ENCODE measurements around the gene CBLL1.
A peak's percentile ranks its signal among the peaks of the same experiment; 100 is the strongest.

CBLL1 gene

DNA sequence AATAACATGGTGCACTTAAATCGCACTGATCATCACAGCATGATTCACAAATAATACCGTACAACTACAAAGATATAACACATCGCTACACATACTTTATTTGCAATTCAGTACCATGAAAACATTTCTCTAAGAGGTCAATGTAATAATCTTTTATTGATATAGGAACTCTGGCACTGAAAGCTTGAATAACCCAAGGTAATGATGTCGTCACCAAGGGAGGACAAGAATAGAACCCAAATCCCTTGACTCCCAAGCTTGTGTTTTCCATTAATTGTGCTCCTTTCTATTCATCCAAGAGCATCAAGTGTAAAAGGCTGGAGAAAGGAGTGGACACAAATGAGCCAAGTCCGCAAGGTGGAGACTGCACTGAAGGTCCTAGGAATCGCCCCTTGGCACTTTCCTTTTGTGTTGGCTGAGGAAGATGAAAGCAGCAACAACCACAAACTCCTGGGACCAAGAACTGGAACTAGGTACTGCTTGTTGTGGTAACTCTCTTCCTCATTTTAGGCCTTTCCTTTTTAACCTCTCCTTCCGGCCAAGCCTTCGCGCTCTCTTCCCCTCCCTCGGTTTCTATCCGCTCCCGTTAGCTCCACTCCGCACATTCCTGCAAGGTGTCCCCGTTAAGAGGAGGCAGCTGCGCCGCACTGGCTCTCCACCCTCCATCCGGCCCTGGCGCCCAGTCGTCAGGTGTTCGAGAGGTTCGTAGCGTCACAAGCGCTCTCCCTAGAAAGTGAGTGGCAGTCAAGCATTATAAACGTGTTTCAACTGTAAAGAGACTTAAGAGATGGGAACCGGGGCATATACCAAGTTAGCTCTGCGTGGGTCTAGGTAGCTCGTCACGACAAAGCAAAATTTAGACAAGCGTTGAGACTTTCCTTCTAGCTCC, 1.0 kb upstream of the CBLL1 start:
- peak; percentile 41 for DNase-seq (ENCODE audit: low read depth)

DNA sequence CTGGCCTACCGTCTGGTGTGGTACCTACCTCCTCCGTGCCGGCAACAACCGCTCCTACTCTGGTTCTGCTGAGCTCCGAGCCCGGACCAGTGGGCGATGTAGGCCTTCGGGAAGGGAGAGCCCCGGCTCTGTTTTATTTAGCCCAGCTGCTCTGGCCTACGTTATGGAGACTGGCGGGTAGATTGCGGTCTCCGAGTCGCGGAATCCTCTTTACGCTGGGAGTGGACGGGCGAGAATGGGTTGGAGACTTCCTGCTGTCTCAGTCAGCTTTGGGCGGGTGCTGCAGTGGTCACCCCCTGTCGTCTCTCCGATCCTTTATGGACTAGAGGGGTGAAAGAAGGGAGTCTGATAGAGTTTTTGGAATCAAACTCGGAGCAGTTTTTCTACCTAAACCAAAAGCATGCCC, 406 bp downstream of the CBLL1 start:
- no peak for DNase-seq (ENCODE audit: low read depth)

DNA sequence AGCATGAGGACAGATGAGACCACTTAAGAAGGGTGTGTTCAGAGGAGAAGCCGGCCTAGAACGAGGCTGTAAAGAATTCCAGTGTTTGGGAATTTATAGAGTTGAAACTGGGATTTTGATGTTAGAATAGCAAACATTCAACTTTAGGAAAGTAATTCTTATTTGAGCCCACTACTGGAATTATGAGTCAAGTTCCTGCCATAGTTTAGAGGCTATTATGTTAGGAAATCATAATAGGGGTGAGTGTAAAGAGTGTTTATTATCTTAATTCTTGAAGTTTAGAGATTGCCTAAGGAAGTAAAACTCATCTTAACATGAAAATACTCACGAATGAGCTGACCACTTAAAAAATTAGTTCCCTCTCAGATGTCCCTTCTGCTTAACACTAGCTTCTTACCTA, 2.1 kb downstream of the CBLL1 start:
- DNase-seq (ENCODE audit: low read depth): no peak

DNA sequence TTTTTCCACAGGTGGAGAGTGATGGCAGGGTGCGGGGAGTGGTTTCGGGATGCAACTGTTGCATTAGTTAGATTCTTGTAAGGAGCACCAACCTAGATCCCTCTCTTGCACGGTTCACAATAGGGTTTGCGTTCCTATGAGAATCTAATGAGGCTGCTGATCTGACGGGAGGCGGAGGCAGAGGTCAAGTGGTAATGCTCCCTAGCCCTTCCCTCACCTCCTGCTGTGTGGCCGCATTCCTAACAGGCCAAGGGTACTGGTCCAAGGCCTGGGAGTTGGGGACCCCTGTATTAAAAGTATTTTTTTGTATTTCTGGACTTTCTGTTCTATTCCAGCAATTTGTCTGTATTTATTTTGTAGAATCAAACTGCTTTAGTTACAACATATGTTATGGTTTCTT, 7.2 kb downstream of the CBLL1 start:
- no peak for DNase-seq (ENCODE audit: low read depth)

DNA sequence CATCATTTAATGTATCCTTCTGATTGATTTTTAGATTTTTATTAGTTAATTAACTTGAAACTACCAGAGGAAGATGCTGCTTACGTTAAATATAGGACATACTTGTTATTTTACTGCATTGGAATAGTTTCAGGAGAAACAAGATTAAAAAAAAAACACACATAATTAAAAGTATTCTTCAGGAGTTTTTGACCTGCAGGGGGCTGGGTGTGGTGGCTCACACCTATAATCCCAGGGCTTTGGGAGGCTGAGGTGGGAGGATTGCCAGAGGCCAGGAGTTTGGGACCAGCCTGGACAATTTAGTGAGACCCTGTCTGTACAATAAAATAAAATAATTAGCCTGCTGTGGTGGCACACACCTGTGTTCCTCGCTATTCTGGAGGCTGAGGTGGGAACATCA, 10.7 kb downstream of the CBLL1 start:
- no peak for DNase-seq (ENCODE audit: low read depth)

DNA sequence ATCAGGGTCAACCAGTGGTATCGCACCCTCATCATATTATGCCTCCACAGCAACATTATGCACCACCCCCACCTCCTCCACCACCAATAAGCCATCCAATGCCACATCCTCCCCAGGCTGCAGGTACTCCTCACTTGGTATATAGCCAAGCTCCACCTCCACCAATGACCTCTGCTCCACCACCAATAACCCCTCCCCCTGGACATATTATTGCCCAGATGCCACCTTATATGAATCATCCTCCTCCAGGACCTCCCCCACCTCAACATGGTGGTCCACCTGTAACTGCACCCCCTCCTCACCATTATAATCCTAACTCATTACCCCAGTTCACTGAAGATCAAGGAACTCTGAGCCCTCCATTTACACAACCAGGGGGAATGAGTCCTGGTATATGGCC, 14.7 kb downstream of the CBLL1 start:
- DNase-seq (ENCODE audit: low read depth): no peak

DNA sequence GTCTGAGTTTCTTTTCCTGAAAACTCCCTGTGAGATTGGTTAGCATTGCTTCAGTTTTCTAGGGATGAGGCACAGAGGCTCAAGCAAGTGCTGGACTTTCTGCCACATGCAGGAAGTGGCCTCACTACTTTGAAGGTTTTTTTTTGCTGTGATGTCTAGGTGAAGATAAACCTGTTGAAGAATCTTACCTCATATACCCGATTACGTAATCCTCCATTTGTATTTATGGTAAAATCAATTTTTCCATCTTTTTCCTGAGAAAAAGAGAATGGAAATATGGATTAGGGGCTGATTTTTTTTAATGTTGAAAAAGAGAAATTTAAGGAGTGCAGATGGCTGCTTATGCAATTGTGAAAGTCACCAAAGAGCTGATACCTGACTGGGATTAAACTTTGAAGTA, 23.4 kb downstream of the CBLL1 start:
- DNase-seq (ENCODE audit: low read depth): no peak

DNA sequence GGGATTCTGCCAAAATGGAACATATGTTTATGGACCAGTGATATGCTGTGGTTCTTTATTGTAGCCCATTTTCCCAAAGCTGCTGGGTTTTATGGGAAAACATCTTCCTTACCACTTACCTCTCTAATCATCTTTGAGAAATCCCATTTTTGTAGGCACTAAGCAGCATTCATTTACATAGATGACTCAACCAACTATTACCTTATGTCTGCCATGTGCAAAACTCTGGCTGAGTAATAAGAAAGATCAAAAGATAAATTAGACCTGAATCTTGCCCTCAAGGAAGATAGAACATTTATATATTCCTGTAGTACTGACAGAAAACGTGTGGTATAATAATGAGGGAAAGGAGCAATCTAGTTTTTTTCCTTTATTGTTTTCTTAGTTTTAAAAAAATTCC, 24.3 kb downstream of the CBLL1 start:
- no peak for DNase-seq (ENCODE audit: low read depth)

DNA sequence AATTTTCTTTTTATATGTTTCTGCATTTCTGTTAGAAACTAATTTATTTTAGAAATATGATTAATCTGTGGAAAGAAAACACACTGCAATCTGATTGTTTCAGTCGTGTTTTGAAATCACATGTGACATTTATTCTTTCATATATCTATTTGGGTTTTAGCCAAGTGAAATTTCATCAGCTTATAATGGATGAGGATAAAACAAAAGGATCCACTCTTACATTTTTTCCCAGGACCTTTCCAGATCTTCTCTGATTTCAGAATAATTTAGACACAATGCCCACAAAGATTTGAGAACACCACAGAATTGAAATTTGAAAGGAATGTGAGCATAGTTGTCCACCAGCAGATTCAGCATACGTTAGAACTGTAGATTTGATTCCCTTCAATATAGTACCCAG, 29.1 kb downstream of the CBLL1 start:
- DNase-seq (ENCODE audit: low read depth): no peak

DNA sequence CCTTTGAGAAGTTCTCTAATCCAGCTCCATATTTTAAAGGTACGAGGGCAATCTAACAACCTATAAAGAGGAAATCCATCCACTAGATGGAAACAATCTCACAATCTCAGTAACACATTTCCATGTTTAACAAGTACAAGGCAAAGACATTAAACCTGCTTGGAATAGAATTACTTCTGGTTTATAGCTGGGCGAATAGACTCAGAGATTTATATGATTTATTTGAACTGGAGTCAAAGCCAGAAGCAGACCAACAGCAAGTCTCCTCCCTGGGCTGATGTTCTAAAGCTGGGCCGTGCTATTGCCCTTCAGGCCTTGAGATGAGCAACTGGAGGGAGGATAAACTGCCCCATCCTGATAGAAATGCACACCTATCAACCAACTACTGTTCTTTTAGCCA, 33.8 kb downstream of the CBLL1 start:
- no peak for DNase-seq (ENCODE audit: low read depth)

DNA sequence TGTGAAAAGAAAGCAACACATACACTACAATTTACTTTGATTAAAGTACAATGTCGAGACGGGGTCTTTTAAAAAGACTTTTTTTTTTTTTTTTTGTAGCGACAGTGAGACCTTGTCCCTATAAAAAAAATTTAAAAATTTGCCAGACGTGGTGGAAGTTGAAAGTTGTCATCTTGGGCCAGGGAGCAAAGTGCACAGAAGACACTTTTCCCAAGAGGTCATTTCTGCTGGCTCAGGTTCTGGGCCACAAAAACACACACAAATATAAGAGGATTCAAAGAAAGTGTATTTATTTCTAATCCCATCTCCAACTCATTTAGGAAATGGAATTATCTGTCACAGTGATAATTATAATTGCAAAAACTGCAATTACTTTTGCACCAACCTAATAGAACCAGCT, 34.3 kb downstream of the CBLL1 start:
- no peak for DNase-seq (ENCODE audit: low read depth)

DNA sequence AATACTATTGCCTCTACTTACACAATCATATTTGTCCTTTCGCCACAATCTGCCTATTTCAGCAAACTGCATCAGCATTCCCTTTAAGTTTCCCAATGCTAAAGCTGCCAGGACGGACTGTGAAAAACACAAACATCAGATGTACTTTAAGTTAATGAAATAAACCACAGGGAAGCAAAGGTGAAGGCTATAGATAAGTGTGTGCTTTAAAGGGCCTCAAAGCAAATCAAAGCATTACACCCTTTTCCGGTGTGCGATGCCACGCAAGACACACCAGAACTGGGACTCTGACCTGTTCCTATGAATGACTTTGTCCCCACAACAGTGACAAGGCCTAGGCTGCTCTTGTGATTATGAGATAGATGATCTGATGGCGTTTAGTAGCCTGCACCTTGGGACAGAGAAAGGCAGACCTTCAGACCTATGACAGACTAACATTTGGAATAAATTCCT, 35.7 kb downstream of the CBLL1 start:
- DNase-seq (ENCODE audit: low read depth): no peak

DNA sequence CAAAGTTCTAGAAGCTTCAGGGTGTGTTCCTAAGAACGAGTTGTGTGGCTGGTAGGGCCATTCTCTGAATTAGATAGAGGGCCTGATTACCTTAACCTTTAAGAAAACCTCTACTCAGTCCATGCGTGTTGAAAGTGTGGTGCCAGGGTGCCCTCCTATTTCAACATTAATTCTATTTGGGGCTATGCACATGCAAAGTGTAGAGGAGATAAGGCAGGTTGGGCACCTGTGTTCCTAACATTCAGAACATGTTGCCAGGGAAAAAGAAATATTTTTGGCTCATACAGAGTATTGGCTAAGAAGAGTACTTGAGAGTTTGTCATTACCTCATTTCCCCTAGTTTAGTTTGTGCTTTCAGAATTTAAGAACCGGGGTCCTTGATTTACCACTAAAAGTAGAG, 38.4 kb downstream of the CBLL1 start:
- DNase-seq (ENCODE audit: low read depth): no peak

DNA sequence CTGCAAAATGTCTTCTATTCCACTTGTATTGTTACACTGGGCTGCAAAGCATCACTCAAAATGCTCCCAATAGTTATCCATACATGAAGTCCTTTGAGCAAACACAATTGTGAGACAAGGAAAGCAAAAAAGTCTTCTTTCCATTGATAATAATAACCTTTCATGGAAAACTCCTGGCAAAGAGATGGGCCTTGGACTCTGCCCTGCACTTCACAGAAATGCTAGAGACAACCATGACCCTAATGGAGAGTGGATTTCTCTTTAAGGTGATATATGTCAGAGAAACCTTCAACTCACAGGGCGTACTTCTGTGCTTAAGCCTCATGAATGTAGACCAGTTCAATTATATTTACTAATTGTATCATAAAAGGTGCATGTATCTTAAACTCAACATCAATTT, 39.7 kb downstream of the CBLL1 start:
- DNase-seq (ENCODE audit: low read depth): no peak

DNA sequence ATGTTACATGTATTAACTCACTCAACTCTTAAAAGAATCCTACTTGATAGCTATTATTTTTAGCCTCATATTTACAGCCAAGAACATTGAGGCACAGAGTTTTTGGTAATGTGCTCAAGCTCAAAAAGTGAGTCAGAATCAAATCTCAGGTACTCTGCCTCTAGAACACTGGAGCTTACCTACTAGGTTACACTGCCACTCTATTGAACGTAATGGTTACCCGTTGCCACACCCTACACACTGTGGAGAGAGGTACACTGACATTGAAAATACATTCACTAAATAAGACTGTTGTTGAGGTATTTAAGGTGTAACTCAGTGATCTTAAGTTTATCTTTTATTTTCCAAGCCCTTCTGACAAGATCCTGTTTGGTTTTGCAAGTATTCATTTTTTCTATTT, 41.2 kb downstream of the CBLL1 start:
- no peak for DNase-seq (ENCODE audit: low read depth)

DNA sequence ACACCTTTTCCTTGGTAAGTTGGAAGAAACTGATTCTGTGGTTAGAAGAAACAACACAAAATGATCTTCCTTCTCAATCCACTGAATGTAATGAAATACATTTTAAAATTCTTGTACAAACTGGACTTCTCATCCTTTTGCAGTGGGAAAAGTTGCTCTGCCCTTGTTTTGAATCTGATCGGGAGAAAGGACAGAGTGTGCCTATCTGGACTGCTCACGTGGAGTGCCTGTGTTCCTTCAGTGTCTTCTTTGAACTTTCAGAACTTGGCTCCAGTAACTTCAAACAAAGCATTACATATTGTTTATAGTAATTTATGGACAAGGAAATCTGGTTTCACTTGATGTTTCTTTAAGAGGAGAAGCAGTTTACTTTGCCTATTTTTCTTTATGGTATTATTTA, 42.0 kb downstream of the CBLL1 start:
- DNase-seq (ENCODE audit: low read depth): no peak

DNA sequence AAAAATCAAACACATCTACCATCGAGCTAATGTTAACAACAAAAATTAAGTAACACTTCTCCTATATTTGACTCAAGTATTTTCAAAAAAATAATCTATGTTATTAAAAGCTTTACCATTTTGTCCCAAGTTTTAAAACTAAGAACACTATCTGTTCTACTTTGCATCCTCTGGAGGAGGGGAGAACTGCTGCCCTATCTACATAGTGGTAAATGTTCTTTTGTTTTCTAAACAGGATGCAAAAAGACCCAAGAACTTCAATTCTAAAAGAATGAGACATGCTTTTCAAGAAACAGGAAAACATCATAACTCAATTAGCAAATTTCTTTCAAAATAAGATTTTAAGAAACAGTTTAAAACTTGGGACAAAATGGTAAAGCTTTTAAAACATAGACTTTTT, 44.3 kb downstream of the CBLL1 start:
- DNase-seq (ENCODE audit: low read depth): no peak

DNA sequence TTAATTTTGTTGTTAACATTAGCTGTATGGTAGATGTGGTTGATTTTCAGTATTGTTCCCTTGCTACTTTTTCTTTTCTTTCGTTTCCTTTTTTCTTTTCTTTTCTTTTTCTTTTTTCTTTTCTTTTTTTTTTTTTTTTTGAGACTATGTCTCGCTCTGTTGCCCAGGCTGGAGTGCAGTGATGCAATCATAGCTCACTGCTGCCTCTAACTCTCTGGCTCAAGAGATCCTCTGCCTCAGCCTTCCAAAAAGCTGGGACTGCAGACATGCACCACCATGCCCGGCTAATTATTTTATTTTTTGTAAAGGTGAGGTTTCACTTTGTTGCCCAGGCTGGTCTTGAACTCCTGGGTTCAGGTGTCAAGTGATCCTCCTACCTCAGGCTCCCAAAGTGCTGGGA, 44.7 kb downstream of the CBLL1 start:
- DNase-seq (ENCODE audit: low read depth): no peak

DNA sequence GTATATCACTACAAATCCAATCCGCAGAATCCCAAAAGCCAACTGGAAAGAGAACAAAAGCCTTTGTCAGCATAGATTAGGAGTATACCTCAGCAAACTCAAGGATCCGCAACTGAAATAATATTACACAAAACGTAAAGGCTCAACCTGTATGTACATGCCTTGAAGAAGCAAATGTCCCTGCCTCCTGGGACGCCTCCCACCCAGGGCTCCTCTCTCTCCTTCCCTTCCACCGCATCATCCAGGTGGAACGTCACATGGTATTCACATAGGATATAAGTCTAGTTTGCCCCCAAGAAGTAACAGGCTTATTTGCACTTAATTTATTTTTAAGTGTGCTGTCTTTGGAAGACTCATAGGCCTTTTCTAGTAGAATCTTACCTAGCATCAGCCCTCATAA, 45.7 kb downstream of the CBLL1 start:
- no peak for DNase-seq (ENCODE audit: low read depth)

DNA sequence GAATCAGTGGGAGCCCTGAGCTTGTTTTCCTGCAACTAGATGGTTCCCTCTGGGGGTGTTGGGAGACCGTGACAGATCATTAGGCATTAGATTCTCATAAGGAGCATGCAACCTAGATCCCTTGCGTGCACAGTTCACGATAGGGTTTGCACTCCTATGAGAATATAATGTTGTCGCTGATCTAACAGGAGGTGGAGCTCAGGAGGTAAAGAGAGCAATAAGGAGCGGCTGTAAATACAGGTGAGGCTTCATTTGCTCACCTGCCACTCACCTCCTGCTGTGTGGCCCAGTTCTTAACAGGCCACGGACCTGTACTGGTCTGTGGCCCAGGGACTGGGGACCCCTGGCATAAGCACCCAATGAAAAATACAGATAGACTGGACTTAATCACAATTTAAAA, 48.4 kb downstream of the CBLL1 start:
- DNase-seq (ENCODE audit: low read depth): no peak

DNA sequence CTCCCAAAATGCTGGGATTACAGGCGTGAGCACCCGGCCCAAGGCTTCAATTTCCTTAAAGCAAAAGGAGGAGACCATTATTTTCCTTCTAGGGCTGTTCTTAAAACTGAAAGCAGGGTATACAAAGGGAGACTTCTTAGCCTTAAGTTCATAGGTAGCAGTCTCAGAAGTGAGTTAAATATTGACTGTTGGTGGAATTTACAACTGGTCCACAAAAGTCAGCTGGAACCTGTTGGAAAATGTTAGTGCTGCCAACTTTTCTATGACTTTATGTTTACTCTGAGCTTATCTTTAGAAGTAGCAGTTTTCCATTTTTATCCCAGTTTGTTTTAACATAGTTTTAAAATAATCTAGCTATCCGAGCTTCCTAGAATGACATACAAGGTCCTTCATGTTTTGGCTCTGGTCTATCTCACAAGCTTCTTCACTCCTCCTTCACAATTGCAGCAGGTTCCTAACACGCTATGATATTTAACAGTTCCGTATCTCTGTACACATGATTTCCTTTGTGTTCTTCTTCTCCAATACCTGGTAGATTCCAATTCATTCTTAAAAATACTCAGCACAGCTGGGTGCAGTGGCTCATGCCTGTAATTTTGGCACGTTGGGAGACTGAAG, 55.8 kb downstream of the CBLL1 start:
- no peak for DNase-seq (ENCODE audit: low read depth)

DNA sequence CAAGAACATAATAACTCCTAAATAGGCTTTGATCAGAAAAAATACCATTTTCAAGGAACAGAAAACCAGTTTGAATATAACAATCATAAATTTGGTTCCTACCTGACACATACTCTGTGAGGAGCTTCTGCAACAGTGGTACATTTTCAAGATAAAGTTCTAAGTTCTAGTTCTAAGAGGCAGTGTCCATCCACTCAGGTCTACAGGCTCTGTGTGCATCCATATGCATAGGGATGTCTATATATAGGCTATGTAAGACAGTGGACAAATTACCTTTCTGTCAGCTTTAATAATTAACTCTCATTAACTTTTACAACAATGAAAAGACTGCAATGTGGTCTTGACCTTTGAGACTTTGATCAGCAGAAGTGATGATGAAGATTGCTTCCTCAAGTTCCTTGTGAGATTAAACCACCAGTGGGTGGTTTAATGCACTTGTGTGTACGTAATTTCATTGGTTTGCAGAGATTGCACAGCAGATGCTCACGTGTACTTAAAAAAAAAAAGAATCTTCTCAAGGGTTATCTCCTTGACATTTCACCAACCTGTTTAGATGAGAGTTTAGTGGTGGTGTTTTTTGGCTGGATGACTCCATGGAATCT, 59.2 kb downstream of the CBLL1 start, which contains the start of gene SLC26A3:
SLC26A3 (minus strand) TSS at position 215 of the 602 bp plus-strand sequence. CDS start 8,714 bp downstream, outside the sequence.
- no peak for DNase-seq (ENCODE audit: low read depth)

DNA sequence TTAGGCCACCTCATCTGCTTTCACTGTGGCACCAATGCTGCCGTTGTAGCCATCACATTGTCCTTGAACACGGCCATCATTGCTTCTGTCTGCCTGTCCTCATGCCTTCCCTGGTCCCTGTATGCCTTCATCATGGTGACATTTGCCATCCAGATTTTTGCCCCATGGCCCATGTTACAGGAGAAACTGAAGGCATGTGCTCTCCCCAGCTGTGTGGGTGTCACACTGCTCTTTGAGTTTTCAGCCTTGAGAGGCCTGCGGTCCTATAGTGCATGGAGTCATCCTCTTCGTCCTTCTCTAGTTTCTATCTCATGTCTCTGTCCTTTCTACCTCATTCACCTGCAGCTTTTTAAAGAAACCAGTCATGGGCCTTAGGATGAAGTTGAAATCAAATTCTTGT, 65.2 kb downstream of the CBLL1 start:
- no peak for DNase-seq (ENCODE audit: low read depth)

All from T-helper 22 cell (primary cell).